Activated CD8-positive, alpha-beta T cell treated with anti-CD3 and anti-CD28 coated beads for 36 hours (primary cell): ENCODE data around the gene CCNQ. TPM values are rescaled to one million over a fixed set of nuclear protein-coding genes. Genes with fewer than 3 reads are reported as not detected.

Experiments
- ATAC-seq: fragments of 200-7000 bp; cut with Tn5 transposase; one replicate; pipeline ENCODE4 v1.10.0; 2021; ENCODE audit warnings: mild to moderate bottlenecking, moderate library complexity
- CTCF ChIA-PET: fragments of 350-600 bp; sonication (Branson Sonifier 250); formaldehyde crosslinking; loops from one replicate; lab custom pipeline; 2021; ENCODE audit warnings: antibody characterized with exemption; lab: Charles Lee
- POLR2A ChIA-PET: fragments of 350-600 bp; sonication (Branson Sonifier 250); formaldehyde crosslinking; loops from one replicate; lab custom pipeline; 2021; ENCODE audit warnings: antibody characterized with exemption; lab: Charles Lee
- DNase-seq: peaks from one replicate; pipeline ENCODE4 v3.0.0-alpha.2; 2020
- H3K27ac Mint-ChIP-seq: one replicate; pipeline ENCODE4 v1.8.0; 2021; ENCODE audit warnings: mild to moderate bottlenecking, mixed read lengths
- H3K27me3 Mint-ChIP-seq: one replicate; pipeline ENCODE4 v1.8.0; 2021; ENCODE audit warnings: mixed read lengths
- H3K36me3 Mint-ChIP-seq: one replicate; pipeline ENCODE4 v1.8.0; 2021; ENCODE audit warnings: low read depth, mixed read lengths
- H3K4me1 Mint-ChIP-seq: one replicate; pipeline ENCODE4 v1.8.0; 2021; ENCODE audit warnings: low read depth, mixed read lengths
- H3K4me3 Mint-ChIP-seq: one replicate; pipeline ENCODE4 v1.8.0; 2021; ENCODE audit warnings: mild to moderate bottlenecking, moderate library complexity, mixed read lengths
- H3K9me3 Mint-ChIP-seq: one replicate; pipeline ENCODE4 v1.8.0; 2021; ENCODE audit warnings: mixed read lengths
- intact Hi-C: fragments of 100-400 bp; cut with micrococcal nuclease; formaldehyde crosslinking; loops from one replicate; pipeline ENCODE4 v1.10.0; 2022
- total RNA-seq, 2 experiments: library from RNA; stranded (reverse); gene quantifications; one replicate each; pipeline ENCODE4 v1.2.3, GENCODE V29; 2021
- TF ChIP-seq, protein P1 (sequence below): fragments of 200-600 bp; IDR thresholded peaks from one replicate; pipeline ENCODE4 v1.8.0; 2022; ENCODE audit warnings: antibody characterized with exemption, mild to moderate bottlenecking

Gene CCNQ
- total RNA-seq, 2 experiments from 2014 or later = 18.5 to 21.3 TPM

DNA sequence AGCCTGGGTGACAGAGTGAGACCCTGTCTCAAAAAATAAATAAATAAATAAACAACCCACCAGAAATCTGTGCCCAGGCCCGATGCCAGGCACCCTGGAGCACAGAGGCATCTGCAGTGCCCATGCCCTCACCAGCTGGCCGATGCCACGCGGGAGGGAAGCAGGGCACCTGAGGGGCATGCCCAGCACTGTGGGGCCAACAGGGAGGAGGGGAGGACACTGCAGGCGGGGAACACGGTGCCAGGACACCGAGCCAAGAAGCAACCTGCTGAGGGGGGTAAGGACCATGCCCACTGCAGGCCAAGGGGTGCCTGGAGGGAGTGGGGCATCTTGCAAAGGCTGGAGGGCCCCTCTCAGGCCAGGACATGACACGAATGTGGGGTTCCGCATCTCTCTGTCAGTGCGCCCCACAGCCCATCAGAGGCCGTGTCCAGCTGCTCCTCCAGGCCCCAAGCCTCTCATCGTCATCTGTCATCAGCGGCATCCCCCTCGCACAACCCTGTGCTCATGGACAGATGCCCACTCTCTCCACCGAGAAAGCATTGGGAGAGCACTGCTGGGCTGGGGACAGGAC, 34.8 kb upstream of the CCNQ start:
- Mint-ChIP-seq H3K27ac (no peak overlapping the region), H3K9me3 (peaks cover 4% of the 10 kb centered on the region), H3K4me1 (no peaks in the 10 kb centered on the region), H3K27me3 (no peaks in the 10 kb centered on the region), H3K36me3 (no peaks in the 10 kb centered on the region), H3K4me3 (no peak overlapping the region)
- TF ChIP-seq, protein P1, sequence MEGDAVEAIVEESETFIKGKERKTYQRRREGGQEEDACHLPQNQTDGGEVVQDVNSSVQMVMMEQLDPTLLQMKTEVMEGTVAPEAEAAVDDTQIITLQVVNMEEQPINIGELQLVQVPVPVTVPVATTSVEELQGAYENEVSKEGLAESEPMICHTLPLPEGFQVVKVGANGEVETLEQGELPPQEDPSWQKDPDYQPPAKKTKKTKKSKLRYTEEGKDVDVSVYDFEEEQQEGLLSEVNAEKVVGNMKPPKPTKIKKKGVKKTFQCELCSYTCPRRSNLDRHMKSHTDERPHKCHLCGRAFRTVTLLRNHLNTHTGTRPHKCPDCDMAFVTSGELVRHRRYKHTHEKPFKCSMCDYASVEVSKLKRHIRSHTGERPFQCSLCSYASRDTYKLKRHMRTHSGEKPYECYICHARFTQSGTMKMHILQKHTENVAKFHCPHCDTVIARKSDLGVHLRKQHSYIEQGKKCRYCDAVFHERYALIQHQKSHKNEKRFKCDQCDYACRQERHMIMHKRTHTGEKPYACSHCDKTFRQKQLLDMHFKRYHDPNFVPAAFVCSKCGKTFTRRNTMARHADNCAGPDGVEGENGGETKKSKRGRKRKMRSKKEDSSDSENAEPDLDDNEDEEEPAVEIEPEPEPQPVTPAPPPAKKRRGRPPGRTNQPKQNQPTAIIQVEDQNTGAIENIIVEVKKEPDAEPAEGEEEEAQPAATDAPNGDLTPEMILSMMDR = no peak
- intact Hi-C loops = no loop called here
- ChIA-PET POLR2A (no interaction called here), CTCF (no interaction called here)
- DNase-seq (no peak), ATAC-seq (no peak)

DNA sequence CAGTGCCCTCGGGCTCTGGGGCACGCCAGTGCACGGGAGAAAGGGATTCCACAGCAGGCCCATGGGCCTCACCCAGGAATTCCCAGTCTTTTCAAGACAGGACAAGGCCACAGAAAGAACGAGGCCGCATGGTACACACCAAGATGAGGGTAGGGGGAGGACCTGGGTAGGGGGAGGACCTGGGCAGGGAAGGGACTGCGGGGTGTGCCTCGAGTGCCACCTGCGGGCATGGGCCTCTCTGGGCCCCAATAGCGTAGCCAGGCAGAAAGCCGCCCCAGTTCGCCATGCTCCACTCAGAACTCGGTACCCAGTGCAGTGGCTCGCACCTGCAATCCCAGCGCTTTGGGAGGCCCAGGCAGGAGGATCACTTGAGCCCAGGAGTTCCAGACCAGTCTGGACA, 34.1 kb upstream of the CCNQ start:
- ATAC-seq (no peak), DNase-seq (no peak)
- intact Hi-C loops = no loop called here
- Mint-ChIP-seq H3K4me1 (no peaks in the 10 kb centered on the region), H3K4me3 (no peak overlapping the region), H3K27me3 (no peaks in the 10 kb centered on the region), H3K36me3 (no peaks in the 10 kb centered on the region), H3K27ac (no peak overlapping the region), H3K9me3 (peaks cover 4% of the 10 kb centered on the region)
- TF ChIP-seq, protein P1 = no peak
- POLR2A ChIA-PET = no interaction called here
- CTCF ChIA-PET = no interaction called here

DNA sequence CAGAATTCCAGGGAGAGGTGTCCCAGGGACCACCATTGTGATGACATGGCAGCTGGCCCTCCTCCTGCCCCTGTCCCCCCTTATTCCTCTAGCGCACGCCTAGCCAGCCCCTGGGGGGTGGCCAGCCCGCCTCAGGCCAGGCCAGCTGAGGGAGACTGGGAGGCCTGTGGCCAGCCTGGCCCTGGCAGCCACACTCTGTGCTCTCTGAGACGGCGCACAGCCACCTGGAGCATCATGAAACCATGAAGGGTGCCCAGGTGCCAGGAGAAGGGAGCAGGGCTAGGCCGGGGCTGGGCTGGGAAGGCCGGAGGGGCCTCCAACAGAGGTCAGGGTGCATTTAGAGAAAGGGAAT, 33.6 kb upstream of the CCNQ start:
- H3K27me3 Mint-ChIP-seq = no peaks in the 10 kb centered on the region
- TF ChIP-seq, protein P1 = no peak
- intact Hi-C loops = no loop called here
- no peak overlapping the region for H3K27ac Mint-ChIP-seq
- H3K36me3 Mint-ChIP-seq = no peaks in the 10 kb centered on the region
- DNase-seq = no peak
- no peak for ATAC-seq
- ChIA-PET CTCF (interaction anchor here (1.3 to 2.0 kb wide), 2 partner anchors 9 to 36 kb away, joined by 5 to 7 read pairs; no protein-coding TSS in a partner anchor), POLR2A (no interaction called here)
- H3K4me1 Mint-ChIP-seq = no peaks in the 10 kb centered on the region
- H3K9me3 Mint-ChIP-seq = peaks cover 4% of the 10 kb centered on the region
- no peak overlapping the region for H3K4me3 Mint-ChIP-seq

DNA sequence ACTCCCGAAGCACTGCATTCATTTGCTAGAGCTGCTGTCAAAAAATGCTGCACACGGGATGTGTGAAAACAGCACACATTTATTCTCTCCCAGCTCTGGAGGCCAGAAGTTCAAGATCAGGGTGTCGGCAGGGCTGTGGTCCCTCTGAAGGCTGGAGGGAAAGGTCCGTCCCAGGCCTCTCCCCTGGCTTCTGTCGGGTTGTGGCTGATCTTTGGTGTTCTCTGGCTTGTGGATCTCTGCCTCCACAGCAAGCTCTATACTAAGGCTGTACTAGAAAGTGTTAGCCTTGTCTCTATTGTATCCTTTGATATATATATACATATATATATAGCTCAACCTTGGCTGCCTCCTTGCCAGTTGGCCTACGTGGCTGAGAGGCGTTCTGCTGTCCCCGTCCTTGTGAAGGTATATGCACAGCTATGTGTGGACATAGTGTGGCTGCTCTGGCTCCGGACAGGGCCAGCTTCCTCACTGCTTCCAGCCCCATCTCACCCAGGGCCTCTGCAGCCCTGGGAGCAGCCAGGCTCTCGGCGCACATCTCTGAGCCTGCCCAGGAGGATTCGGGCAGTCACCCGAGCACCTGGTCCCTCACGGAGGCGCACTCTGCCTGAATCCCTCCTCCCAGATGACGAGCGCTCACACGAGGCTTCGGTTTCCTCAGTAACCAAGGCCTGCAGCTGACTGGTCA, 33.1 kb upstream of the CCNQ start:
- ATAC-seq (no peak), DNase-seq (no peak)
- CTCF ChIA-PET = interaction anchor here (1.0 to 2.0 kb wide), 3 partner anchors 9 to 92 kb away, joined by 3 to 7 read pairs (median 5); no protein-coding TSS in a partner anchor
- TF ChIP-seq, protein P1 = no peak
- H3K4me1 Mint-ChIP-seq = no peaks in the 10 kb centered on the region
- POLR2A ChIA-PET = no interaction called here
- no peaks in the 10 kb centered on the region for H3K36me3 Mint-ChIP-seq
- peaks cover 4% of the 10 kb centered on the region for H3K9me3 Mint-ChIP-seq
- no peaks in the 10 kb centered on the region for H3K27me3 Mint-ChIP-seq
- intact Hi-C loops = no loop called here
- H3K4me3 Mint-ChIP-seq = no peak overlapping the region
- H3K27ac Mint-ChIP-seq = no peak overlapping the region

DNA sequence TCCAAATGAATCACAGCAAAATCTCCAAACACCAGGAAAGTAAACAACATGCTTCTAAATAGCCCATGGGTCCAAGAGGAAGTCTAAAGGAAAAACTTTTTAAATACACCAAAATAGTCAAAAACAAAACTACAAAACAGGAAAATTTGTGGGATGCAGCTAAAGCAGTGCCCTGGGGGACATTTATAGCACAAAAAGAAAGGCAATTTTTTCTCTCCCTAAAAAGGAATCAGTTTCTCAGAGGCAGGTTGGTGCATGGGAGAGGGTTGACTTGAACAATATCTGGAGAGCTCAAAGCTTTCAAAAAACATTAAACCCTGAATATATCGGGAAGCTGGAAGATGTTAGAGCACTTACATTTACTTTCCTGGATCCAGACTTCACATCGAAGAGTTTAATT, 32.4 kb upstream of the CCNQ start:
- no peaks in the 10 kb centered on the region for H3K27me3 Mint-ChIP-seq
- intact Hi-C loops = no loop called here

More for the DNA sequence above, 32.4 kb upstream of the CCNQ start:
- Mint-ChIP-seq H3K4me1 (no peaks in the 10 kb centered on the region), H3K9me3 (peaks cover 4% of the 10 kb centered on the region), H3K27ac (no peak overlapping the region), H3K36me3 (no peaks in the 10 kb centered on the region), H3K4me3 (no peak overlapping the region)
- ATAC-seq = no peak
- TF ChIP-seq, protein P1 = no peak
- DNase-seq = no peak
- ChIA-PET POLR2A (no interaction called here), CTCF (interaction anchor here (1.0 to 2.0 kb wide), 3 partner anchors 10 to 91 kb away, joined by 3 to 7 read pairs (median 5); no protein-coding TSS in a partner anchor)
